ENCODE measurements around the gene METTL22.

METTL22 gene

DNA sequence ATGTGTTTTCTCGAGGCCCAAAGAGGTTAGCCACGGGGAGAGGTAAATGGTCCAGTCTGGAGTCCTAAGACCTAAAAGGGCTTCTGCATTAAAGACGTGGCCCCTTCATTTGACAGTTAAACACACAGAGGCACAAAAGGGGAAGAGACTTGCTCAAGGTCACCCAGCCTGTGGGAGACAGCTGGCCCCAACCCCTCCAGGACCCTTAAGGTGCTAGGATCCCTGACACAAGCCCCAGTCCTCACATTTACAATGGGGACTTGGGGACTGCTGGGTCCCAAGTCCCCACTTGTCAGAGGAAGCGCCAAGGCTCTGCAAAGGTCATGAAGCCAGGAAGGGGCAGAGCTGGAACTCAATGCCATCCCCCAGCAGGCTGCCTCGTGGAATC, 54.7 kb downstream of the METTL22 start:
- no peak for DNase-seq (ENCODE audit: low read depth in 2 of 2)
- H3K4me3 ChIP-seq (replicated peaks in 1 of 2; ENCODE audit: low read depth in 2 of 2, low read length in 2 of 2) = no peak overlapping the region
- TF ChIP-seq CTCF (IDR thresholded peaks at IDR 0.05; ENCODE audit: low read depth, low read length) = no peak

GRCh38 chr16:8676737-8677375, 55.4 kb downstream of the METTL22 start:
- no peak for DNase-seq (ENCODE audit: low read depth in 2 of 2)
- no peak overlapping the region for H3K4me3 ChIP-seq (replicated peaks in 1 of 2; ENCODE audit: low read depth in 2 of 2, low read length in 2 of 2)
- TF ChIP-seq CTCF (IDR thresholded peaks at IDR 0.05; ENCODE audit: low read depth, low read length) = no peak

DNA sequence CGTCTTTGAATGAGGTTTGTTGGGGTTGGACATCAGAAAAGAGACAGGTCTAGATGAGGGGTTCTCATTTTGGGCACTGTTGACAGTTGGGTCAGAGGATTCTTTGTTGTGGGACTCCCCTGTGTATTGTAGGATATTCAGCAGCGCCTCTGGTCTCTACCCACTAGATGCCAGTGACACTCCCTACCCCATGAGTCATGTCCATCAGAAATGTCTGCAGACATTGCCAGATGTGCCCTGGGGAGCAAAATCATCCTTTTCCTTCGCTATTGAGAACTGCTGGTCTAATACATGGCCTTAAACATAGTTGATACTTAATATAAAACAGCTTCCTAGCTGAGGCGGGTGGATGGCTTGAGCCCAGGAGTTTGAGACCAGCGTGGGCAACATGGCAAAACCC, 56.0 kb downstream of the METTL22 start:
- H3K4me3 ChIP-seq (replicated peaks in 1 of 2; ENCODE audit: low read depth in 2 of 2, low read length in 2 of 2) = no peak overlapping the region
- no peak for TF ChIP-seq CTCF (IDR thresholded peaks at IDR 0.05; ENCODE audit: low read depth, low read length)
- DNase-seq (ENCODE audit: low read depth in 2 of 2) = peak in 1 of 2 donors; percentile 41

DNA sequence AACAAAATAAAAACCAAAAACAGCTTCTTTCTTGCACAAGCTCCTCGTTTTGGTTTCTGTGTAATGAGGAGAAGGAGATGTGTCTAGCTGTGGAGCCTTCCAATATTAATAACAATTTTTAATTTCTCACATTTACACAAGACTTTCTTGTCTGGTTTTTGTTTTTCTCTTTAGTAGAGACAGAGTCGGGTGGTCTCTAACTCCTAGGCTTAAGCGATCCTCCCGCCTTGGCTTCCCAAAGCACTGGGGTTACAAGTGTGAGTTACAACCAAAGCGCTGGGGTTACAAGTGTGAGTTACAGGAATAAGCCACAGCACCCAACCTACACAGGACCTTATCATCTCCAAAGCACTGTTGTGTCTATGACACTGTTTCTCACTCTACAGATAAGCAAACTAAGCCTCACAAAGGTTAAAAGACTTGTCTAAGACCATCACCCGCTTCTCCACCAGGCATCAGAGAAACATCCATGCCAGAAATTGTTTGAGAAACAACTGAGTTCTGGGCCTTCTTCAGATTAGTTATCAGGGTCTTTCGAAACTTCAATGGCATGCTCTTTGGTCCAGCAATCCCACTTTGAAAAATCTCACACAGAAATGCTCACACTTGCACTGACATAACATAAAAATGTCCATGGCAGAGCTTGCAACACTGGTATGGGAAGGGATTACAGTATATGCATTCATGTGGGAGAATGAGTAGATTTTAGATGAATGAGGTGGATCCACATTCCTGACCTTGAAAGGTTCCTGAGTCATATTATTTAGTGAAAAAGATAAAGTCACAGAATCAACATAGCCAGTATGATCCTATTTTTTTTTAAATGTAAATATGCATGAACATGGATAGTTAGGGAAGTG, 56.8 kb downstream of the METTL22 start:
- TF ChIP-seq CTCF (IDR thresholded peaks at IDR 0.05; ENCODE audit: low read depth, low read length) = no peak
- peak; percentile 40 to 74 for DNase-seq (ENCODE audit: low read depth in 2 of 2)
- H3K4me3 ChIP-seq (replicated peaks in 1 of 2; ENCODE audit: low read depth in 2 of 2, low read length in 2 of 2) = no peak overlapping the region

DNA sequence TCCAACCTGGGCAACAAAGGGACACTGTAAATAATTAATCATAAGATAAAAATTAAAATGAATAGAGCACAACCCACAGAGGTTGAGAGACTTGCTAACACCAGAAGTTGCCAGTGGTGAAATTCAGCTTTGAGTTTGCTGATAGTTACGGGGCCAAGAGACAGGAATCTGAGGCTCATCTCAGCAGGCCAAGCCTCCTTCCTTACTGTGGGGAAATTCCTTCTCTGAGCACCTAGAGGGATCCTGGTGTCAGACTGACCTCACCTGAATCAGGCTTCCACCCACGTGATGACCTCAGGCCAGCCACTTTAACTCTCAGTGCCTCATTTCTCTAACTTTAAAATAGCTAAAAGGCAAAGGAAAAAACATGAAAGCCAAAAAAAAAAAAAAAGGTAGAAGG, 57.7 kb downstream of the METTL22 start:
- no peak for TF ChIP-seq CTCF (IDR thresholded peaks at IDR 0.05; ENCODE audit: low read depth, low read length)
- H3K4me3 ChIP-seq (replicated peaks in 1 of 2; ENCODE audit: low read depth in 2 of 2, low read length in 2 of 2) = no peak overlapping the region
- DNase-seq (ENCODE audit: low read depth in 2 of 2) = no peak

- H3K4me3 ChIP-seq (replicated peaks in 1 of 2; ENCODE audit: low read depth in 2 of 2, low read length in 2 of 2) = no peak overlapping the region
- no peak for DNase-seq (ENCODE audit: low read depth in 2 of 2)
- TF ChIP-seq CTCF (IDR thresholded peaks at IDR 0.05; ENCODE audit: low read depth, low read length) = no peak
Measured at GRCh38 chr16:8682551-8683259, 61.2 kb downstream of the METTL22 start.
